GM23338 (cell line): ENCODE measurements around the gene MMP27. TPM values are rescaled to one million over a fixed set of nuclear protein-coding genes. Genes with fewer than 3 reads are reported as not detected.

Source experiments
- ATAC-seq: fragments of 200-7000 bp; cut with Tn5 transposase; 3 replicates; pipeline ENCODE4 v1.9.1; 2020
- DNase-seq: peaks from one replicate; pipeline ENCODE4 v3.0.0-alpha.2; 2015; ENCODE audit warnings: low spot score
- H2AFZ ChIP-seq: fragments of 200-600 bp; sonication (generic); 2 replicates; pipeline ENCODE4 v1.8.0; 2016; ENCODE audit warnings: antibody characterized with exemption, mild to moderate bottlenecking, moderate library complexity
- H3F3A ChIP-seq: fragments of 200-600 bp; sonication (generic); replicated peaks from 2 replicates; pipeline ENCODE4 v1.8.0; 2017; ENCODE audit warnings: antibody characterized with exemption, mixed run types, low read depth
- H3K27ac ChIP-seq: fragments of 200-600 bp; sonication (generic); 2 replicates; pipeline ENCODE4 v1.6.1; 2016; ENCODE audit warnings: low read depth
- H3K27me3 ChIP-seq: fragments of 200-600 bp; sonication (generic); 2 replicates; pipeline ENCODE4 v1.8.0; 2016; ENCODE audit warnings: mild to moderate bottlenecking, mixed run types, moderate library complexity; ENCODE audit not compliant: insufficient read depth
- H3K36me3 ChIP-seq: fragments of 200-600 bp; sonication (generic); 2 replicates; pipeline ENCODE4 v1.8.0; 2016; ENCODE audit warnings: mild to moderate bottlenecking; ENCODE audit not compliant: insufficient read depth
- H3K4me1 ChIP-seq: fragments of 200-600 bp; sonication (generic); 2 replicates; pipeline ENCODE4 v1.8.0; 2016; ENCODE audit warnings: mild to moderate bottlenecking, moderate library complexity; ENCODE audit not compliant: insufficient read depth
- H3K4me2 ChIP-seq: fragments of 200-600 bp; sonication (generic); 2 replicates; pipeline ENCODE4 v1.7.1; 2017; ENCODE audit warnings: mixed run types
- H3K4me3 ChIP-seq: fragments of 200-600 bp; sonication (generic); 2 replicates; pipeline ENCODE4 v1.6.1; 2016; ENCODE audit warnings: mixed run types
- H3K79me2 ChIP-seq: fragments of 200-600 bp; sonication (generic); replicated peaks from 2 replicates; pipeline ENCODE4 v1.8.0; 2017; ENCODE audit warnings: mild to moderate bottlenecking; ENCODE audit not compliant: insufficient read depth
- H3K9me2 ChIP-seq: fragments of 200-600 bp; sonication (generic); 2 replicates; pipeline ENCODE4 v1.8.0; 2017; ENCODE audit not compliant: insufficient read depth
- H4K20me1 ChIP-seq: fragments of 200-600 bp; sonication (generic); replicated peaks from 2 replicates; pipeline ENCODE4 v1.8.0; 2017; ENCODE audit warnings: mild to moderate bottlenecking; ENCODE audit not compliant: insufficient read depth
- H3K27ac Mint-ChIP-seq: 2 replicates; pipeline ENCODE4 v1.8.0; 2020; ENCODE audit warnings: inconsistent platforms, mild to moderate bottlenecking, moderate library complexity, mixed read lengths
- H3K27me3 Mint-ChIP-seq: 3 replicates; pipeline ENCODE4 v1.8.0; 2022; ENCODE audit warnings: low read depth, mild to moderate bottlenecking, moderate library complexity, mixed read lengths, inconsistent platforms; ENCODE audit not compliant: insufficient read depth, poor library complexity
- H3K36me3 Mint-ChIP-seq: 3 replicates; pipeline ENCODE4 v1.8.0; 2021; ENCODE audit warnings: low read depth, mild to moderate bottlenecking, inconsistent platforms, moderate library complexity, mixed read lengths
- H3K4me1 Mint-ChIP-seq: 3 replicates; pipeline ENCODE4 v1.8.0; 2020; ENCODE audit warnings: mild to moderate bottlenecking, inconsistent platforms, mixed read lengths
- H3K4me3 Mint-ChIP-seq: 3 replicates; pipeline ENCODE4 v1.8.0; 2021; ENCODE audit warnings: moderate library complexity, mild to moderate bottlenecking, inconsistent platforms, mixed read lengths
- H3K9me3 Mint-ChIP-seq: 3 replicates; pipeline ENCODE4 v1.8.0; 2020; ENCODE audit warnings: moderate library complexity, mild to moderate bottlenecking, inconsistent platforms, mixed read lengths
- EZH2 ChIP-seq: fragments of 200-600 bp; sonication (generic); IDR thresholded peaks from one replicate; pipeline ENCODE4 v1.8.0; 2017; ENCODE audit warnings: antibody characterized with exemption, mild to moderate bottlenecking, low read depth; ENCODE audit not compliant: unreplicated experiment
- EZH2phosphoT487 ChIP-seq: fragments of 200-600 bp; sonication (generic); IDR thresholded peaks from one replicate; pipeline ENCODE4 v1.8.1; 2018; ENCODE audit warnings: antibody characterized with exemption; ENCODE audit not compliant: unreplicated experiment
- JUNB ChIP-seq: IDR thresholded peaks from one replicate; pipeline ENCODE4 v1.6.1; 2016; ENCODE audit warnings: antibody characterized with exemption; ENCODE audit not compliant: unreplicated experiment
- POLR2AphosphoS5 ChIP-seq: IDR thresholded peaks from 2 replicates; pipeline ENCODE4 v1.6.1; 2016; ENCODE audit warnings: antibody characterized with exemption, low read depth
- polyA plus RNA-seq: library from polyadenylated mRNA; unstranded; fragments of >200 nt; fragmentation: Nextera tagmentation; extraction: Ambion mirVana; gene quantifications from 2 replicates; pipeline ENCODE4 v1.2.1, GENCODE V29; 2016
- total RNA-seq: library from RNA; depleted of rRNA; stranded (reverse); fragments of >200 nt; shearing (Covaris generic); gene quantifications from 2 replicates; pipeline ENCODE4 v1.2.3, GENCODE V29; 2014
- TF ChIP-seq, protein P1 (sequence below): fragments of 250-450 bp; sonication (Bioruptor Pico); IDR thresholded peaks from 2 replicates; pipeline ENCODE4 v1.5.0; 2020; ENCODE audit warnings: mild to moderate bottlenecking, moderate library complexity

Gene MMP27
- total and polyA plus RNA-seq, 2 experiments from 2014 or later = not detected

DNA sequence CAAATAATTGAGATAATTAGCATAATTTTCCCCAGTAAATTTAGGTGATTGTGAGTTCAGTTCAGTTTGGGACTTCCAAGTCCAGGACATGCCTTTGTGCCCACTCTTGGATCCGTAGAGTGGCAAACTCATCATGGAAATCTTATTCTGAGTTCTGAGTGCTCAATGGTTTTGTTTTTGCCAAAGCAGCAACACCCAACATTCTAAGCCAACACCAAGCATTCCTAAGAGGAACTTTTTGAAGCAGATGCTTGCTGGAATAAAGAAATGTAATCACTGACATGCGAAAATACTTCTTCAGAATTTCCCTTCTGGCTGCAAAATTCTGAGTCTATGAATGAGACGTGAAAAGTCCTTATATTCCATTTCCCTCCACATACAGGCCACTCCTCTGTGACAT is 10.4 kb downstream of the MMP27 start (continued):
- TF ChIP-seq, protein P1, sequence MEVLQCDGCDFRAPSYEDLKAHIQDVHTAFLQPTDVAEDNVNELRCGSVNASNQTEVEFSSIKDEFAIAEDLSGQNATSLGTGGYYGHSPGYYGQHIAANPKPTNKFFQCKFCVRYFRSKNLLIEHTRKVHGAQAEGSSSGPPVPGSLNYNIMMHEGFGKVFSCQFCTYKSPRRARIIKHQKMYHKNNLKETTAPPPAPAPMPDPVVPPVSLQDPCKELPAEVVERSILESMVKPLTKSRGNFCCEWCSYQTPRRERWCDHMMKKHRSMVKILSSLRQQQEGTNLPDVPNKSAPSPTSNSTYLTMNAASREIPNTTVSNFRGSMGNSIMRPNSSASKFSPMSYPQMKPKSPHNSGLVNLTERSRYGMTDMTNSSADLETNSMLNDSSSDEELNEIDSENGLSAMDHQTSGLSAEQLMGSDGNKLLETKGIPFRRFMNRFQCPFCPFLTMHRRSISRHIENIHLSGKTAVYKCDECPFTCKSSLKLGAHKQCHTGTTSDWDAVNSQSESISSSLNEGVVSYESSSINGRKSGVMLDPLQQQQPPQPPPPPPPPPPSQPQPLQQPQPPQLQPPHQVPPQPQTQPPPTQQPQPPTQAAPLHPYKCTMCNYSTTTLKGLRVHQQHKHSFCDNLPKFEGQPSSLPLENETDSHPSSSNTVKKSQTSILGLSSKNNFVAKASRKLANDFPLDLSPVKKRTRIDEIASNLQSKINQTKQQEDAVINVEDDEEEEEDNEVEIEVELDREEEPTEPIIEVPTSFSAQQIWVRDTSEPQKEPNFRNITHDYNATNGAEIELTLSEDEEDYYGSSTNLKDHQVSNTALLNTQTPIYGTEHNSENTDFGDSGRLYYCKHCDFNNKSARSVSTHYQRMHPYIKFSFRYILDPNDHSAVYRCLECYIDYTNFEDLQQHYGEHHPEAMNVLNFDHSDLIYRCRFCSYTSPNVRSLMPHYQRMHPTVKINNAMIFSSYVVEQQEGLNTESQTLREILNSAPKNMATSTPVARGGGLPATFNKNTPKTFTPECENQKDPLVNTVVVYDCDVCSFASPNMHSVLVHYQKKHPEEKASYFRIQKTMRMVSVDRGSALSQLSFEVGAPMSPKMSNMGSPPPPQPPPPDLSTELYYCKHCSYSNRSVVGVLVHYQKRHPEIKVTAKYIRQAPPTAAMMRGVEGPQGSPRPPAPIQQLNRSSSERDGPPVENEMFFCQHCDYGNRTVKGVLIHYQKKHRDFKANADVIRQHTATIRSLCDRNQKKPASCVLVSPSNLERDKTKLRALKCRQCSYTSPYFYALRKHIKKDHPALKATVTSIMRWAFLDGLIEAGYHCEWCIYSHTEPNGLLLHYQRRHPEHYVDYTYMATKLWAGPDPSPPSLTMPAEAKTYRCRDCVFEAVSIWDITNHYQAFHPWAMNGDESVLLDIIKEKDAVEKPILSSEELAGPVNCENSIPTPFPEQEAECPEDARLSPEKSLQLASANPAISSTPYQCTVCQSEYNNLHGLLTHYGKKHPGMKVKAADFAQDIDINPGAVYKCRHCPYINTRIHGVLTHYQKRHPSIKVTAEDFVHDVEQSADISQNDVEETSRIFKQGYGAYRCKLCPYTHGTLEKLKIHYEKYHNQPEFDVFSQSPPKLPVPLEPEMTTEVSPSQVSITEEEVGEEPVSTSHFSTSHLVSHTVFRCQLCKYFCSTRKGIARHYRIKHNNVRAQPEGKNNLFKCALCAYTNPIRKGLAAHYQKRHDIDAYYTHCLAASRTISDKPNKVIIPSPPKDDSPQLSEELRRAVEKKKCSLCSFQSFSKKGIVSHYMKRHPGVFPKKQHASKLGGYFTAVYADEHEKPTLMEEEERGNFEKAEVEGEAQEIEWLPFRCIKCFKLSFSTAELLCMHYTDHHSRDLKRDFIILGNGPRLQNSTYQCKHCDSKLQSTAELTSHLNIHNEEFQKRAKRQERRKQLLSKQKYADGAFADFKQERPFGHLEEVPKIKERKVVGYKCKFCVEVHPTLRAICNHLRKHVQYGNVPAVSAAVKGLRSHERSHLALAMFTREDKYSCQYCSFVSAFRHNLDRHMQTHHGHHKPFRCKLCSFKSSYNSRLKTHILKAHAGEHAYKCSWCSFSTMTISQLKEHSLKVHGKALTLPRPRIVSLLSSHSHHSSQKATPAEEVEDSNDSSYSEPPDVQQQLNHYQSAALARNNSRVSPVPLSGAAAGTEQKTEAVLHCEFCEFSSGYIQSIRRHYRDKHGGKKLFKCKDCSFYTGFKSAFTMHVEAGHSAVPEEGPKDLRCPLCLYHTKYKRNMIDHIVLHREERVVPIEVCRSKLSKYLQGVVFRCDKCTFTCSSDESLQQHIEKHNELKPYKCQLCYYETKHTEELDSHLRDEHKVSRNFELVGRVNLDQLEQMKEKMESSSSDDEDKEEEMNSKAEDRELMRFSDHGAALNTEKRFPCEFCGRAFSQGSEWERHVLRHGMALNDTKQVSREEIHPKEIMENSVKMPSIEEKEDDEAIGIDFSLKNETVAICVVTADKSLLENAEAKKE (CRISPR knock-in tag) = no peak

DNA sequence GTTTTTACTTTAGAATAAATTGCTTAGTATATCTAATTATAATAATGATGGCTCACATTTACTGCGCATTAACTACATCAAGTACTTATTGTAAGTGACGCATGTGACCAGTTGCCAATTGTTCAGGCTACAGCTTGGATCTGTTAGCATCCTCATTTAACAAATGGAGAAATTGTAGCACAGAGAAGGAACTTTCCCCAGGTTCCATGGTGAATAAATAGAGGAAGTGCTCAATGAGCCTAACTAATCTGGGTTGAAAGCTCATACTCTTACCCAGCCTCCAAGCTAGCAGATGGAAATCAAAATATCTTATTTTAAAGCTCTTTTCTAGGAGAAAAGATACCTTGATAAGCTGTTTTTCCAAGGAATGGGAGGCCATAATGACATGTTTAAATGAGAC is 19.8 kb downstream of the MMP27 start:
- no peak for ATAC-seq
- H4K20me1 ChIP-seq = no peaks in the 10 kb centered on the region
- H3K36me3 ChIP-seq = no peaks in the 10 kb centered on the region
- TF ChIP-seq EZH2phosphoT487 (no peak), EZH2 (no peak), JUNB (no peak), POLR2AphosphoS5 (no peak)
- H3K36me3 Mint-ChIP-seq = peaks cover 6% of the 10 kb centered on the region; the same call in 1 of the 3 replicates
- no peak for DNase-seq
- no peaks in the 10 kb centered on the region for H3K9me2 ChIP-seq
- no peaks in the 10 kb centered on the region for H3K27me3 ChIP-seq
- H3K27me3 Mint-ChIP-seq = no peaks in the 10 kb centered on the region
- H3K4me3 ChIP-seq = 0 out of 2 replicates have a peak overlapping the region, but pooled peaks have one; percentile 1
- H3F3A ChIP-seq = no peaks in the 10 kb centered on the region
- H3K79me2 ChIP-seq = no peaks in the 10 kb centered on the region
- H3K4me2 ChIP-seq = peak overlapping the region; percentile 45
- H2AFZ ChIP-seq = no peak overlapping the region
- H3K27ac ChIP-seq = no peak overlapping the region
- peaks cover 21% of the 10 kb centered on the region for H3K4me1 Mint-ChIP-seq
- H3K9me3 Mint-ChIP-seq = peaks cover 8% of the 10 kb centered on the region
- no peak overlapping the region for H3K27ac Mint-ChIP-seq
- H3K4me3 Mint-ChIP-seq = no peak overlapping the region
- peaks cover 13% of the 10 kb centered on the region; the same call in 1 of the 2 replicates for H3K4me1 ChIP-seq
